Activated T-cell treated with anti-CD3 and anti-CD28 coated beads, Interleukin-2, amount 50 U/mL, for 72 hours (primary cell): Measurements from ENCODE around the gene PCBP3. TPM values are rescaled to one million over a fixed set of nuclear protein-coding genes. Genes with fewer than 3 reads are reported as not detected.
A peak's percentile ranks its signal among the peaks of the same experiment; 100 is the strongest.
"Not testable (repeated sequence)": the region's sequence is repeated elsewhere in the genome, so short reads cannot be mapped to it uniquely, and the experiment has no call there.

Experiments
- ATAC-seq, 2 donors: fragments of 150-1000 bp; cut with Tn5 transposase; replicated peaks in 1 of 2; 2 replicates each; pipeline ENCODE4 v1.10.0; 2021; ENCODE audit warnings: moderate library complexity in 2 of 2, mild to moderate bottlenecking in 1 of 2
- DNase-seq, 2 donors: peaks; one replicate each; pipeline ENCODE4 v3.0.0; 2021 to 2022; ENCODE audit warnings: mixed read lengths in 1 of 2
- H3K27ac Mint-ChIP-seq: one replicate; pipeline ENCODE4 v1.8.0; 2022; ENCODE audit warnings: mild to moderate bottlenecking, moderate library complexity, mixed read lengths
- H3K27me3 Mint-ChIP-seq: one replicate; pipeline ENCODE4 v1.8.0; 2022; ENCODE audit warnings: low read depth, mixed read lengths
- H3K36me3 Mint-ChIP-seq, 2 donors: one replicate each; pipeline ENCODE4 v1.8.0; 2022; ENCODE audit warnings: mixed read lengths in 2 of 2, mild to moderate bottlenecking in 1 of 2; ENCODE audit not compliant: insufficient read depth in 2 of 2
- H3K4me1 Mint-ChIP-seq: one replicate; pipeline ENCODE4 v1.8.0; 2022; ENCODE audit warnings: low read depth, mixed read lengths
- H3K4me3 Mint-ChIP-seq, 2 donors: one replicate each; pipeline ENCODE4 v1.8.0; 2022; ENCODE audit warnings: mild to moderate bottlenecking in 2 of 2, mixed read lengths in 2 of 2, moderate library complexity in 2 of 2
- H3K9me3 Mint-ChIP-seq, 2 donors: one replicate each; pipeline ENCODE4 v1.8.0; 2022; ENCODE audit warnings: mixed read lengths in 2 of 2
- total RNA-seq, 2 donors: library from RNA; stranded (reverse); gene quantifications; one replicate each; pipeline ENCODE4 v1.2.3, GENCODE V29; 2022

PCBP3 gene
- total RNA-seq, 2 donors from 2014 or later, result 20.2 to 24.1 TPM

DNA sequence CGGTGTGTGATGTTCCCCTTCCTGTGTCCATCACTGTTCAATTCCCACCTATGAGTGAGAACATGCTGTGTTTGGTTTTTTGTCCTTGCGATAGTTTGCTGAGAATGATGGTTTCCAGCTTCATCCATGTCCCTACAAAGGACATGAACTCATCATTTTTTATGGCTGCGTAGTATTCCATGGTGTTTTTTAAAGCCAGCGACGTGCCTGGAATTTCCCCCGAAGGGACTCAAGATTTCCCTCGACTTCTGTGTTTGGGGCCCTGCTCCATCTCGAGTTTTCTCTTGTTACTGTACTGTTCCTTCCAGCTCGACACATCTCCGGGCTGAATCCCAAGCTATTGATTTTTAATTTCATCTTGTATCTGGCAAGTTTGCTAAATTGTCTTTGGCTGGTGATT lies 309.0 kb downstream of the PCBP3 start:
- peak overlapping the region; percentile 3 for H3K27ac Mint-ChIP-seq
- not testable (repeated sequence) for ATAC-seq, H3K9me3 Mint-ChIP-seq, H3K4me1 Mint-ChIP-seq, H3K4me3 Mint-ChIP-seq, DNase-seq, H3K36me3 Mint-ChIP-seq
- H3K27me3 Mint-ChIP-seq, result peaks cover 19% of the 10 kb centered on the region

DNA sequence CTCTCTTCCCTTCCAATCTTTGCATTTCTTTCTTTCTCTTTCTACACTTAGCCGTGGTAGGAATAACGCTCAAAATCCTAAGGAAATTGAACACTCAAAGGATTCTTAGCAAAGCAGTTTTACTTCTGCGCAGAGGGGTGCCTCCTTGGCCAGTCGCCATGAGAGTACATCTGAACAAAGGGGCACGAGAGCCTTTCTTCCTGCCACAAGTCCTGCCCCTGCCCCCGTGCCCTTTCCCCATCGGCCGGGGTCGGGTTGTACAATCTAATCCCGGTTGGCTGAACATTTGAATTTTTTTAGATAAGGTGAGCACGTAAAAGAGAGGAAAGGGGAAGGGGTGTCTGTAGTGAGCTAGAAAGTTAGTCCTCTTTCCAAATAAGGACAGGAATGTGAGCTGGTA lies 309.4 kb downstream of the PCBP3 start:
- no peak for ATAC-seq

DNA sequence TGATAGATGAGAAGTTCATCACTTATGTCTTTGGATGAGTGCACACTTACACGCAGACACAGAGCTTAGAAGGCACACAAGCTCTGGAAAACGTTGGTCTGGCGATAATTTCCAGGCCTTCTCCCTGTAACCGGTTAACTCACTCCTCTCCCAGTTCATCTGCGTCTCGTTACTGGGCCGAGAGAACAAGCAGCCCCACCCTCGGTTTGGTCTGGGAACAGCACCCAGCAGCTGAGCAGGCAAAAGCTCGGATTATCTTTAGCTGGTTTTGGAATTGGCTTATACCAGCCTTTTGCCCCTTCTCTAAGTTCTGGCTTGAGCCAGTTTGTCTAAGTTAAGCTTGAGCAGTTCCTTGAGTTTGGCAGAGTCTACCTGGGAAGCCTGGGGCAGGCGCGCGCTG lies 310.7 kb downstream of the PCBP3 start:
- Mint-ChIP-seq H3K36me3 (no peaks in the 10 kb centered on the region), H3K27ac (no peak overlapping the region), H3K4me3 (no peak overlapping the region), H3K27me3 (peaks cover 25% of the 10 kb centered on the region), H3K4me1 (no peaks in the 10 kb centered on the region), H3K9me3 (no peaks in the 10 kb centered on the region)
- ATAC-seq (no peak), DNase-seq (no peak)

More for the DNA sequence above, 309.4 kb downstream of the PCBP3 start:
- peaks cover 19% of the 10 kb centered on the region for H3K27me3 Mint-ChIP-seq
- no peak overlapping the region for H3K4me3 Mint-ChIP-seq
- no peaks in the 10 kb centered on the region for H3K36me3 Mint-ChIP-seq
- no peak for DNase-seq
- no peaks in the 10 kb centered on the region for H3K4me1 Mint-ChIP-seq
- no peak overlapping the region for H3K27ac Mint-ChIP-seq
- H3K9me3 Mint-ChIP-seq, result no peaks in the 10 kb centered on the region

DNA sequence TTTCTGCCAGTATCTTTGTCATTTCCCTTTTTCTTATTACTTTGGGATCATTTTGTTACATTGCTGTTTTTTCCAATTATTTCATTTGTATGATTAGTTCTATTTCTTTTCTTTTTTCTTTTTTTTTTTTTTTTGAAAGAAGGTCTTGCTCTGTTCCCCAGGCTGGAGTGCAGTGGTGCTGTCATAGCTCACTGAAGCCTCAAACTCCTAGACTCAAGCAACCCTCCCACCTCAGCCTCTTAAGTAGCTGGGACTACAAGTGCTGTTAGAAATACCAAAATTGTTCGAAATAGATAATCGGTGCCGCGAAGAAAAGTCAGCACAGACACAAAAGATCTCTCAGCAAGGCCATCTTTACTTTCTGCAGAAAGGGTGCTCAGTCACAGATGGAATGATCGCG lies 311.4 kb downstream of the PCBP3 start:
- DNase-seq, result no peak
- H3K36me3 Mint-ChIP-seq, result no peaks in the 10 kb centered on the region
- no peak for ATAC-seq
- peaks cover 25% of the 10 kb centered on the region for H3K27me3 Mint-ChIP-seq
- no peak overlapping the region for H3K4me3 Mint-ChIP-seq
- no peaks in the 10 kb centered on the region for H3K4me1 Mint-ChIP-seq
- no peak overlapping the region for H3K27ac Mint-ChIP-seq
- no peaks in the 10 kb centered on the region for H3K9me3 Mint-ChIP-seq

DNA sequence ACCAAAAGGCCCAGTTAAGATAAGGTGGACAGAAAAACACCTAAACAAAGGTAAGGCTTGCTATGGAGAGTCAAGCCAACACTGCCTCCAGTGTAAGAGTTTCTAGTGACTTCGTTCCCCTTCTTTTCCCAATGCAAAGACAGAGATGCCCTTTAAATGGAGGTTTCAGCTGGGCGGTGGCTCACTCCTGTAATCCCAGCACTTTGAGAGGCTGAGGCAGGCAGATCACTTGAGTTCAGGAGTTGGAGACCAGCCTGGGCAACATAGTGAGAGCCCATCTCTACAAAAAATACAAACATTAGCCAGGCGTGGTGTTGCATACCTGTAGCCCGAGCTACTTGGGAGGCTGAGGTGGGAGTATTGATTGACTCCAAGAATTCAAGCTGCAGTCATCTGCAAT lies 314.0 kb downstream of the PCBP3 start:
- H3K9me3 Mint-ChIP-seq, result peaks cover 1 to 4% of the 10 kb centered on the region in 2 donors
- H3K27ac Mint-ChIP-seq, result no peak overlapping the region
- no peaks in the 10 kb centered on the region for H3K4me1 Mint-ChIP-seq
- no peak for DNase-seq
- H3K27me3 Mint-ChIP-seq, result peaks cover 32% of the 10 kb centered on the region
- ATAC-seq, result no peak
- peaks cover 2 to 7% of the 10 kb centered on the region in 2 donors for H3K36me3 Mint-ChIP-seq
- H3K4me3 Mint-ChIP-seq, result no peak overlapping the region

DNA sequence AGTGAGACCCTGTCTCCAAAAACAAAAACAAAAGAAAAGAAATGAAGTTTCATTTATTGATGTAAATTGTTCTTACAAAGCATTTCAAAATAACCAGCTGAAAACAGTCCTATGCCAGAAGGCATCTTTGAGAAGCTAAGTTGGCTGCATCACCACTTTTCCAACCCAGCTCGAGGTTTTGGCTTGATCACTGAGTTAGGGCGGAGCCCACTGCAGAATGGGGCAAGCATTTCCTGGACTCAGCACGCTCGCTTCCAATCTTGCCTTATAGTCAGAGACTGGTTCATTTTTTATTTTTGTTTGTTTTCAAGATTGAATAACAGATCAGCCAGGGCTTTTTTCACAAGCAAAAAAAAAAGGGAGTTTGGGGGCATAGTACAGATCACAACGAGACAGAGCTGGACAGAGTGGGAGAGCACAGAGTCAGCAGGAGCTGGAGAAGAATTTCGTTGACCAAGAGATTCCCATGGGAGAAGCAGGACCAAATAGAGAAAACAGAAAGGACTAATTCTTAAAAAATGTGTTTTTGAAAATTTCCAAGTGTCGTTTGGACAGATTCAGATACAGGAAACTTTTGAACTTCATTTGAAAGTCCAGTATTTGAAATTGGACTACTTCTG lies 314.6 kb downstream of the PCBP3 start:
- Mint-ChIP-seq H3K4me1 (no peaks in the 10 kb centered on the region), H3K4me3 (no peak overlapping the region), H3K9me3 (peaks cover 1 to 4% of the 10 kb centered on the region in 2 donors), H3K27ac (no peak overlapping the region), H3K36me3 (peaks cover 2 to 9% of the 10 kb centered on the region in 2 donors), H3K27me3 (peaks cover 37% of the 10 kb centered on the region)
- ATAC-seq (no peak), DNase-seq (no peak)

DNA sequence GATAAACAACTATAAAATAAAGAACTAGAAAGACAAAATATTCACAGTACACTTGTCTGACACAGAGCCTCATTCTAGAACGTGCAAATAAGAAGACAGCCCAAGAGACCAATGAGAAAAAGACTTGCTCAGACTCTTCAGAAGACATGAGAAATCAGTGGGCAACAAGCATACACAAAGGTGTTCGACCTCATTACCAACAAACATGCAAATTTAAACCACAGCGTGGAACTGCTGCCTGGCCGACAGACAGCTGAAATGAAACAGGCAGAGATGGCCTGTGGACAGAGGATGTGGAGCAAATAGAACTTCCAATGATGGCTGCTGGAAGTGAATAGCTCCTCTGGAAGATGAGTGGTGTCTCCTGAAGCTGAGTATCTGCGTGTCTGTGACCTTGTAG lies 315.7 kb downstream of the PCBP3 start:
- Mint-ChIP-seq H3K36me3 (peaks cover 5 to 11% of the 10 kb centered on the region in 2 donors), H3K9me3 (peaks cover 3 to 4% of the 10 kb centered on the region in 2 donors), H3K27me3 (peaks cover 39% of the 10 kb centered on the region), H3K4me3 (no peak overlapping the region), H3K27ac (no peak overlapping the region), H3K4me1 (no peaks in the 10 kb centered on the region)
- ATAC-seq (no peak), DNase-seq (no peak)

DNA sequence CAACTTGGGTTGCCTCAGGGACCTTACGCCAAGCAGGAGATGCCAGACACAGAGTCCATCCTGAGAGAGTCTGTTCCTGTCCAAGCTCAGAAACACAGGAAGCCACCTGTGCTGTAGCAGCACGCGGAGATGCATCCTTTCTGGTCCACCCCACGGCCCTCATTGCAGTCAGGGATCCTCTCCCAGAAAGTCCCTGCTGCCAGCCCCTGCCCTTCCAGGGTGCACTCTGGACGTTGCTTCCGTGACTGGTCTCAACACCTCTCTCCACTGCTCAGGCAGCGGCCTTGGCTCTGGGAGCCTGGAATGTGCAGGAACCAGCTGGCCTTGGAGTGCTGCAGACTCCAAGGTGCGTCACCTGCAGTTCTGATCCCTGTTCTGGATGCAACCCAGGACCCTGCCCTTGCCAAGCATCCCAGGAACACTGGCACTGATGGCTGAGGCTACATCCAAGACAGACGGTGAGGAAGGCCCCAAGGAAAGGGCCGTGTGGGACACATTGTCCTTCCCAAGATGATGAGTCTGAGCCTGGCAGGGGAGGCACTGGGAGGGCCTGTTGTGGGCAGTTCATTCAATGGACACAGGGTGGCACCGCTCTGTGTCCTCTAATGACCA lies 316.4 kb downstream of the PCBP3 start:
- H3K27ac Mint-ChIP-seq, result no peak overlapping the region
- ATAC-seq (no peak), DNase-seq (no peak)
- peaks cover 39% of the 10 kb centered on the region for H3K27me3 Mint-ChIP-seq
- H3K4me1 Mint-ChIP-seq, result no peaks in the 10 kb centered on the region
- H3K4me3 Mint-ChIP-seq, result no peak overlapping the region
- peaks cover 3 to 4% of the 10 kb centered on the region in 2 donors for H3K9me3 Mint-ChIP-seq
- peaks cover 6 to 11% of the 10 kb centered on the region in 2 donors for H3K36me3 Mint-ChIP-seq

DNA sequence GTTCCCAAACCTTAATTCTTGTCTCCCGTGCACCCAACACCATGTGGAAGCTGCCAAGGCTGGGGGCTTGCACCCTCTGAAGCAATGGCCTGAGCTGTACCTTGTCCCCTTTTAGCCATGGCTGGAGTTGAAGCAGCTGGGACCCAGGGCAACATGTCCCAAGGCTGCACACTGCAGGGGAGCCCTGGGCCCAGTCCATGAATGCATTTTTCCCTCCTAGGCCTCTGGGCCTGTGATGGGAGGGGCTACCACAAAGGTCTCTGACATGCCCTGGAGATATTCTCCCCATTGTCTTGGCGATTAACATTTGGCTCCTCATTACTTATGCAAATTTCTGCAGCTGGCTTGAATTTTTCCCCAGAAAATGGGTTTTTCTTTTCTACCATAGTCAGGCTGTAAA lies 317.9 kb downstream of the PCBP3 start:
- Mint-ChIP-seq H3K36me3 (peaks cover 6 to 11% of the 10 kb centered on the region in 2 donors), H3K27me3 (peaks cover 35% of the 10 kb centered on the region)
- not testable (repeated sequence) for H3K27ac Mint-ChIP-seq, H3K4me1 Mint-ChIP-seq, DNase-seq, ATAC-seq, H3K9me3 Mint-ChIP-seq, H3K4me3 Mint-ChIP-seq

DNA sequence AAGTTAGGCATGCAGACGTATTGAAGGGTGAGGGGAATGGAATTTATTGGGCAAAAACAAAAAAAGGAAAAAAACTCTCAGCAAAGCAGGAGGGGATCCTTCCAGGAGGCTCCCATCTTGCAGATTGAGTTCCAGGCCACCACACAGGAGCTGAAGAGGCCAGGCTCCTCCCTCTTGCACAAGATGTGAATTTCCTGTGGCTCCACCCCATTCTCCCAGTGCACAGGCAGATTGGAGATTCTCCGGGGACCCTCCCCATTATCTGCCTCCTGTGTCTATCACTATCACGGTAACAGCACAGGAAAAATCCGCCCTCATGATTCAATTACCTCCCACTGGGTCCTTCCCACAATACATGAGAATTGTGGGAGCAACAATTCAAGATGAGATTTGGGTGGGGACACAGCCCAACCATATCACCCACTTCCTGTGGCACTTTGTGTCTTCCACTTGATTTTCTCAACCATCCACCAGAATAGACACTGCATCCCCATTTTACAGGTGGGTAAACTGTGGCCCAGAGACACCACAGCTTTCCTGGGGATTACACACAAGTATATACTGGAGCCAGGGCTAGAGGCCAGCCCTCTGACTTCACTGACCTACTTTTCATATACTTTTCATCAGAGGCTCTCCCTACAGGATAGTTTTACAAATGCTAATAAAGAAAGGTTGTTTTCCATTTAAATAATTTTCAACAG lies 319.2 kb downstream of the PCBP3 start:
- Mint-ChIP-seq H3K27me3 (peaks cover 26% of the 10 kb centered on the region), H3K9me3 (peaks cover 3 to 4% of the 10 kb centered on the region in 2 donors), H3K4me1 (no peaks in the 10 kb centered on the region), H3K36me3 (peaks cover 6 to 11% of the 10 kb centered on the region in 2 donors), H3K27ac (no peak overlapping the region), H3K4me3 (no peak overlapping the region)
- no peak for DNase-seq
- ATAC-seq, result no peak

DNA sequence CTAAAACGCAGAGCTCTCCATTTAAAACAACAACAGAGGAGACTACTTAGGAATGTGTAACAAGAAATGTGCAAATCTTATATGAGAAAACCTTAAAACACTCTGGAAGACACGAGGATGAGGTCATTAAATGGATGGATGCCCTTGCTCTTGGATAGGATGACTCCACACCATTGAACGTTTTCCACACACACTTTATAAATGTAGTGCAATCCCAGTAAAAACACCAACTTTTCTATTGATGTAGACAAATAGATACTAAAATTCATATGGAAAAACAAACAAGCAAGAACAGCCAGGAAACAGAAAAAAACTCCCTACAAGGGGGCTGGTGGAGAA lies 319.7 kb downstream of the PCBP3 start:
- H3K27ac Mint-ChIP-seq, result no peak overlapping the region
- H3K4me1 Mint-ChIP-seq, result no peaks in the 10 kb centered on the region
- peaks cover 3 to 4% of the 10 kb centered on the region in 2 donors for H3K9me3 Mint-ChIP-seq
- no peak overlapping the region for H3K4me3 Mint-ChIP-seq
- ATAC-seq (no peak), DNase-seq (no peak)
- peaks cover 6 to 11% of the 10 kb centered on the region in 2 donors for H3K36me3 Mint-ChIP-seq
- peaks cover 26% of the 10 kb centered on the region for H3K27me3 Mint-ChIP-seq

DNA sequence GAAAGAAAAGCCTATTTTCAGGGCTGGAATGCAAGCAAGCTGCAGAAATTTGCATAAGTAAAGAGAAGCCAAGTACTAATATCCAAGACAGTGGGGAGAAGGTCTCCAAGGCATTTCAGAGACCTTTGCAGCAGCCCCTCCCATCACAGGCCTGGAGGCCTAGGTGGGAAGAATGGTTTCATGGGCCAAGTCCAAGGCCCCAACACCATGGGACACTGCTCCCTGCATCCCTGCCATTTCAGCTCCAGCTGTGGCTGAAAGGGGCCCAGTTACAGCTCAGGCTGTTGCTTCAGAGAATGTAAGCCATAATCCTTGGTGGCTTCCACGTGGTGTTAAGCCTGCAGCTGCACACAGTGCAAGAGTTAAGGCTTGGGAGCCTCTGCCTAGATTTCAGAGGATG lies 321.1 kb downstream of the PCBP3 start:
- H3K36me3 Mint-ChIP-seq, result peaks cover 6 to 11% of the 10 kb centered on the region in 2 donors
- H3K27me3 Mint-ChIP-seq, result peaks cover 20% of the 10 kb centered on the region
- no peak overlapping the region for H3K4me3 Mint-ChIP-seq
- H3K9me3 Mint-ChIP-seq, result peaks cover 3 to 4% of the 10 kb centered on the region in 2 donors
- no peak overlapping the region for H3K27ac Mint-ChIP-seq
- DNase-seq (no peak), ATAC-seq (no peak)
- no peaks in the 10 kb centered on the region for H3K4me1 Mint-ChIP-seq

DNA sequence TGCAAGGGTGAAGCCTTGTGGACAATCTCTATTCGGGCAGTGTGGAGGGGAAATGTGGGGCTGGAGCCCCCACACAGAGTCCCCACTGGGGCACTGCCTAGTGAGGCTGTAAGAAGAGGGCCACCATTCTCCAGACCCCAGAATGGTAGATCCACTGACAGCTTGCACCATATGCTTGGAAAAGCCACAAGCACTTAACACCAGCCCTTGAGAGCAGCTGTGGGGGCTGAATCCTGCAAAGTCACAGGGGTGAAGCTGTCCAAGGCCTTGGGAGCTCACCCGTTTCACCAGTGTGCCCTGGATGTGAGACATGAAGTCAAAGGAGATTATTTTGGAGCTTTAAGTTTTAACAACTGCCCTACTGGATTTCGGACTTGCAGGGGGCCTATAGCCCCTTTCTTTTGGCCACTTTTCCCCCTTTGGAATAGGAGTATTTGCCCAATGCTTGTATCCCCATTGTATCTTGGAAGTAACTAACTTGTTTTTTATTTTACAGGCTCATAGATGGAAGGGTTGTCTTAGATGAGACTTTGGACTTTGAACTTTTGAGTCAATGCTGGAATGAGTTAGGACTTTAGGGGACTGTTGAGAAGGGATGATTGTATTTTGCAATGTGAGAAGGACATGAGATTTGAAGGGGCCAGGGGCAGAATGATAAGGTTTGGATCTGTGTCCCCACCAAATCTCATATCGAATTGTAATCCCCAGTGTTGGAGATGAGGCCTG lies 321.7 kb downstream of the PCBP3 start:
- Mint-ChIP-seq H3K4me3 (no peak overlapping the region), H3K27ac (no peak overlapping the region), H3K9me3 (peaks cover 3 to 4% of the 10 kb centered on the region in 2 donors), H3K36me3 (peaks cover 6 to 11% of the 10 kb centered on the region in 2 donors), H3K27me3 (peaks cover 20% of the 10 kb centered on the region), H3K4me1 (no peaks in the 10 kb centered on the region)
- no peak for DNase-seq
- ATAC-seq, result no peak
